ENCODE measurements around the gene CCDC24.

Gene CCDC24

DNA sequence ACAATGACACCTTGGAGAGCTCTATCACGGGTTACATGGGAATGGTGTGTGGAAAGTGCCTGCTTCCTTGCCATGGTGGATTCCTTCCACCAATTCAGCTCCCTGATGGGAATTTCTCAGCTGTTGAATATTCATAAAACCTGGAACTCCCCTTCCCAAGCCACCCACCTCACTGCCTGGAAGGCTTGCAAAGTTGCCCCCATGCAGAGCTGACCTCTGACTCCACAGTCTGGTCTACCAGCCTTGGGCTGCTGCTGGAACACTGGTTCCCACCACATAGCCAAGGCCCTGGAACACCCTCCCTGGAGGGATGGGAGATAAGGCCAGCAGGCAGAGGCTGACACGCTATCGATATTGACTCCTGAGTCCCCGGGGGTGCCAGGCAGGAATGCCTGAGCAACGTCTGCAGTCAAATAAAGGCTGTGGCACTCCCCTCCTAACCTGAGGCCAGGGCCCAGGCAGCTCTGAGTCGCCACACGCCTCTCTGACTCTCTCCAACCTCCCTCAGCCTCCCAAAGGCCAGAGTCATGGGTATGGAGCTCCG lies 8.8 kb downstream of the CCDC24 start:
- no peak for DNase-seq

DNA sequence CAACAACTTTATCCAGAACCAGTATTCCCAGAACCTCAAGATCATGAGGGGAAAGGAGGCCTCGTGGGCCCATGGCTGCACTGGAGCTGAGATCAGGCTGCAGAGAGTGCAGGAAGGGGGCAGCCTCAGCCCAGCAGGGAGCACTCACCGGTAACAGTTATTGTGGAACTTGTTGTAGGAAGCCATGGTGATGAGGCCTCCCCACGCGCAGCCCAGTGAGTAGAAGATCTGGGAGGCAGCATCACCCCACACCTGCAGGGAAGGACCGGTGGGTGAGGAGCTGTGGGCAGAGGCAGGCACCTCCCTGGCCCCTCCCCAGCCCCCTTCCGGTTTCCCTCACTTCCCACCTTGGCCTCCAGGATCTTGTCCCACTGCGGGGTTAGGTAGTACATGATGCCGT lies 10.8 kb downstream of the CCDC24 start:
- DNase-seq = no peak

DNA sequence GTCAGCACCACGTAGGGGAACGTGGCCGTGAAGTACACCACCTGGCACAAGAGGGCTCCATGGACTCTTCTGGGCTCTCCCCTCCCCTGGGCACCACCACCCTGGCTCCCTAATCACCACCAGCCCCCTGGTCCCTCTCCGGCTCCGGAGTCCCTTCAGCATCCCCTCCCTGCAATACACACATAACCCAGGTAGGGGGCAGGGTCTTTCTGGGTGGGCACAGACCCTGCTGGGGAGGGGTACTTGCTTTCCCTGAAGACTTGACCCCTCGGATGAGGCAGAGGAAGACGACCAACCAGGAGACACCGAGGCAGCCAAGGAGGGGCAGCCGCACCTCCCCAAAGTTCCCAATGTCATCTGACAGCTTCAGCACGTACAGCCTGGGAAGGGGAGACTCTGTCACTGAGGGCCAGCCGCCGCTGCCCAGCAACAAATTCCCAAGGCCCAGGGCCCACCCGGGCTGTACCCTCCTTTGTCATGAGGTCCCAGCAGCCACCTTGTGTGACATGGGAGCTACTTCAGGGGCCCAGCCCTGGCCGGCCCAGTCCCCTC lies 11.3 kb downstream of the CCDC24 start:
- no peak for DNase-seq

DNA sequence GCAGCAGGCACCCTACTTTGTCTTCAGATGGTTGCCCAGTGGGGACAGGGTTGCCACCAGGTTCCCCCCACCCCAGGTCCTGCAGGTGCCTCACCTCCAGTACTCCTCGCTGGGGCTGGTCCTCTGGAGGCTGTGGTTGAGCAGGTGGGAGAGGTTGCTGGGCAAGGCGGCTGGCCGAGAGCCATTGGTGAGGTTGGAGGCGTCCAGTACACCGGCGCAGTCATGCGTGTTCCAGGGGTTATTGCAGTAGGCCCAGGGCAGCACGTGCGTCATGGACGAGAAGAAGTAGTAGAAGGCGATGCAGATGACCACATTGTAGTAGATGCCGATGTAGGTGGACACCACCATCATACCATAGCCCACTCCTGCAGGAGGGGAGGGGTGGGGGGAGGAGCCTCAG lies 16.9 kb downstream of the CCDC24 start:
- no peak for DNase-seq

DNA sequence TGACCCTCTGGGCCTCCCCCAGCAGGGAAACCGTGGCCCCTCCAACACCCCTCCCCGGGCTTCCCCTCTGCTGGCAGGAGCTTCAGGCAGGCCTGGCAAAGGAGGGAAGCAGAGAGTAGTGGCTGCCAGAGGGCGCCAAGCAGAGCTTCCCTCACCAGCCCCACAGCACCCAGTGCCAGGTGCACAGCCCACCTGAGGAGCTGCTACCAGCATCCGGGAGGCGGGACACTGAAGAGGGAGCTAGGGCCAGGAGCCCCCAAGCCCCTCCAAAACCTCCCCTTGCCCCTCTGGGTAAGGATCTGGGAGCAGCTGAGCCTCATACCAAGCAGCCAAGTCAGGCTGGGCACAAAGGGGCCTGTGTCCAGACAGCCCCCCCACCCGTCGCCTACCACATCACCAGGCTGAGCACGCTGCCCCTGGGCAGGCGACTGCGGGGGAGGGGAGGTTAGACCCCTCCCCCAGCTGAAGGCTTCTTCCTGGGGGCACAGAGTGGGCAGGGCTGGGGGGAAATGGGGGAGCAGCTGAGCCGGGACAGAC lies 19.6 kb downstream of the CCDC24 start:
- no peak for DNase-seq

DNA sequence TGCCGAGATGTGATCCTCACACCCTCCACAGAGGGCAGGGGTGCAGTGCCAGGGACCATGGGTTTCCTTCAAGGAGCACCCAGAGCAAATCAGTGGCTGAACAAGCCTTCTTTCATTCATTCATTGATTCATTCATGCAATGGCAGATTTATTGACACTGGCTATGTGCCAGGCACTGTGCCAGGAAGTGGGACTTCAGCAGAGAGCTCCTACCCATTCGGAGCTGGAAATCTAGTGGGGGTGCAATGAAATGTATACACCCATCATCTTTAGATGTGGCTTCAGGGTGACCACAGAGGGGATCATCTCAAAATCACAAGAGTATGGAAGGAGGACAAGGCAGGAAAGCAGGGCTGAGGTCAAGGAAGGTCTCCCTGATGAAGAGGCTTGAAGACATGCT lies 21.0 kb downstream of the CCDC24 start:
- DNase-seq = no peak

DNA sequence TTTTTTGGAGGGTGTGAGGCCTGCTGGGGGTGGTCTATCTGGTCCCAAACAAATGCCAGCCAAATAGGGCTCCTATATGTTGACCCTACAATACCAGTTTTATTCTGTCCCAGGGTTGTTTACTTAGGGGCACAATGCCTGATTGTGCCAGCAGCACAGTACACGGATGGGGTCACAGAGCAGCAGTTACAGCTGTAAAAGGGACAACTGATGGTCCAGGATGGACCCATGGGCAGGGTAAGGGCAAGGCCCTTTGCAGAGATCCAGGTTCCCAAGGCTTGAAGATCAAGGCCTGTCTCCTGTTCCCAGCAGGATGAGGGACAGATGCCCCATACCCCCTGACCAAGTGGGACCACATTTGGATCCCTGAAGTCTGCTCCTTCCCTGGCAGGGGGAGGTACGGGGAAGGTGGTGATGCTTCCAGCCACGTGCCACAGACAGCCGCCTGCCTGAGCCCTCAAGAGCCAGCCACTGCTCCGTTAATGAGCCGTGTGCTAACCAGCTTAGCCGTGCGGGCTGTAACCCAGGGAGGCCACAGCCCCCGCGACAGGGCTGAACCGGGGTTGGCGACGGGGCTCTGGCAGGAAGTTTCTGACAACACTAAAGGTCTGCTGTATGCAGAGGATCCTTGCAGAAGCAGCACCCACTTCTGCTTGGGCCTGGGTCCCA lies 21.7 kb downstream of the CCDC24 start:
- DNase-seq = no peak

DNA sequence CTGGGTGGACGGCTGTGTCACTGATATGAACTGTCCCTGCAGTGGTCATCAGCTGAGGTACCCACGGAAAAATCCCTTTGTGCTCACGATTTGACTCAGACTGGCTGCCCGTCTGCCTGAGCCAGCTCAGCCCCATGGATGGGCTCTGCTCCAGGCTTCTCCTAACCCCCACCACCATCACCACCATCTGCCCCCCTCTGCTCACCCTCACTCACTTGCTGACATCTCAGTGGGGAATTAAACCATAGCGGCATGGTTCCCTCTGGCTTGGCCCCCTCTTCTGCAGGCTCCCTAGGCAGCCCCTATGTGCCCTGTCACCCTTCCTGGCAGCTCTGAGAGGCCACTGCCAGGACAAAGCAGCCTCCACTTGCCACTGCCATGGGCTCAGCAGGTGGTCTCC lies 22.6 kb downstream of the CCDC24 start:
- no peak for DNase-seq

DNA sequence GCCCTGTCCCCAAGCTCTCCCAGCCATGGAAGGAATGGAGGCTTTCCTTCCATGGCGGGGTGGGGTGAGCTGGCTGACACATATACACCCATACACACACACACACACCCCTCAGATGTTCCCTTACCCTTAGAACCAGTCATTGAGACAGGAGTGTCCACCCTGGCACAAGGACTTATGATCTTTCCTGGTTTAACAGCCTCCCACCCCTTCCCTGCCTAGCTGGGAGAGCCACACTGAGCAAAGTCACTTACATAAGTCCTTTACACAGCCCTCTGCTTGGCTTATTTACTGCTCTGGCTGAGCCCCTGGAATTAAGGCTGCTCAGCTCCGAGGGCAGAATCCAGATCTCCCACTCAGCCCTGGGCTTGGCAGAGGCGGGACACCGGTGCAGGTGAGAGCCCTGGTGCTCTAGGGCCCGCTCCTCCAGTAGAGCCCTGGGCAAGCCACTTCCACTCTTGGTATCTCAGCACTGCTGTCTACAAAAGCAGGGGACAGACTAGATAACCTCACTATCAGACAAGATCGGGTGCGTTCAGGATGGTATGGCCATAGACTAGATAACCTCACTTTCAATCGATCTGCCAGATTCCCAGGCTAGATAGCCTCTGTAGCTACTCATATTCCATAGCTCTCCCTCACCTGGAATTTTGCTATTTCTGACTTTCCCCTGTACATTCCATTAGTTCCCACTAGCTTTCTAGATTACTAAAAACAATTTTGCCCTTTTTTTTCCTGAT lies 23.1 kb downstream of the CCDC24 start:
- DNase-seq = no peak

DNA sequence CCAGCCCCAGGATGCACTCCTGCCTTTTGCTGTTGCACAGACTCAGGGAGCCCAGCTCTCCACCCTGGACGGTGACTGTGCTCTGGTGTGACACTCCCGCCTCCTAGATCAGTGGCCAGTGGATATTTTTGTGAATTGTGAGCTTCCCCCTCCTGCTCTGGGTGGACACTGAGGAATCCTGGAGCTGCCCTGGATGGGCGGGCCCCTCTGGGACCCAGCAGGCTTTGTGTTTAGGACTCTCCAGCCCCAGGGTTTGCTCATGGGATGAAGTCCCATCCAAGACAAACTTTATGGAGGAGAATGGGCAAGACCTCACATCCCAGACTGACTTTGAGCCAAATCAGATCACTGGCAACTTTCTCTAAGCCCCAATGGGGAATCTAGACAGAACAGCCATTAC lies 23.8 kb downstream of the CCDC24 start:
- no peak for DNase-seq

DNA sequence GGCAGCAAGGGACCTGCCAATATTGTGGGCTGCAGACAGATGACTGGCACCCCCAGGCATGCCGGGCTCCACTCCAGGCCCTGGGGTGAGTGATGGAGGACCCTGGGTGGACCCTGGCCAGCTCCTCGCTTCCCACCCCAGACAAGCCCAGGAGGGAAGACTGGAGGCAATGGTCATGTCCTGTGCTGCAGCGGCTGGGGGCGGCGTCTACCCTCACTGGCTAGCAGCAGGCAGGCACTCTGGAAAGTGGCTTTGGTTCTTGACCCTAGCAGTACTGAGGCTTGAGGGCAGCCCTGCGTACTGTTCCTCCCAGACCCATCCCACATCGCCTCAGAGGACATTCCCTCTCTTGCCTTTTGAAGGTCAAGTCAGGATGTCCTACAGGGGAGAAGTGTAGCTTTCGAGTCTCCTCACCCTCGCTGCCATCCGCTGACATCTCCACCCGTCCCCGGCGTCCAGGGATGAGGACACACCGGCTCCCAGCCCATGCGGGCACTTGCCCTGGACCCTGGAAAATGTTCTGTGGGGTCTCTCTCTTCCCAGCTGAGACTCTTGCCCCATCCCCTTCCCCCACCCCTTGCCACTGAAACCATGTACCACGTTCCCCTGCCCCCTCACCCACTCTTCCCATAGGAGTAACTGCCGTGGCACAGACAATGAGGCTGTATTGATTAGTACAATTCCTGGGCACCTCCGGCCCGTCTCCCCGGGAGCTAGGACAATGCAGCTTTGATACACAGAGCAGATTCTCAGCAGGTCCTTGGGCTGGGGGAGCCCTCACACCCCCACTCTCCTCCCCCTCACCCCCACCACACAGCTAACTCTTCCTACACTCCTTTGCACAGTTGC lies 24.9 kb downstream of the CCDC24 start:
- DNase-seq = no peak

DNA sequence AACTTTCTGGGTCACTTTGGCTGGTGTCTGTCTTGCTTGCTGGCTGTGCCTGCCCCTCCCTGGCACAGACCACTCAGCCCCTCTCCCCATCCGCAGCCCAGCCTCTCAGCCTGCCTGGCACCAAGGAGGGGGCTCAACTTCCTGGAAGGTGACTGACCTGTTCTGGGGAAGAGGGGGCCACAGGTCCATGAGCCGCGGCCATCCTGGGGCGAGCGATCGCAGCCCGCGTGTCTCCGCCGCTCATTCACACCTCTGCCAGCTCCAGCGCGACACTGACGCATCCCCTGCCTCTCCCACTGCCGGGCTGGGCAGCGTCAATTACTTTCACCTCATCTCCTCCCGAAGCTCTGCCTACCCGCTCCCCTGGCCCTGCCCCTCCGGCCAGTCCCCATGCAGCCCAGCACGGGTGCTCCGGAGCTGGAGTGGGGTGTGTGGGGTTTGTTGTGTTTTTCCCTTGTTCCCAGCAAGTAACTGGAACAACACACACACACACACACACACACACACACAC lies 25.5 kb downstream of the CCDC24 start:
- DNase-seq = no peak

DNA sequence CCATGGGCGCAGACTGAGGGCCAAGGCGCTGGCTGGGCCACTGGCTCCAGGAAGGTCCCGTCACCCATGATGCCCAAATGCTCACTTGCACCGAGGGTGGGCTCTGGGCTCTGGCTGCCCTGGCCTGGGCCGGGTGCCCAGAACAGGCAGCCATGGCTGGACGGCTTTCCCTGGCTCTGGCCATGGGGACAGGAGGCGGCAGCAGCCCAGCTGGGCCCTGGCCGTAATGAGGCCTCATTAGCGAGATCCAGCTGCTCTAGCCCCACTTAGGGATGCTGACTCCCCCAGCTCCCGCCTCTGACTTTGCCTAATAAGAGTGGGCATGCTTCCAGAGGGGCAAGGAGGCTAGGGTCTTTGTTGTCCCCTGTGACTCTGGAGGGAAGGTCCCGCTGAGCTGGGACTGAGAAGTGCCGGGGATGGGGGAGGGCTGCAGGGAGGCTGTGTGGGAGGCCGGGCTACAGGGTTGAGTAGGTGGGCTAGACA lies 28.1 kb downstream of the CCDC24 start:
- DNase-seq = no peak

DNA sequence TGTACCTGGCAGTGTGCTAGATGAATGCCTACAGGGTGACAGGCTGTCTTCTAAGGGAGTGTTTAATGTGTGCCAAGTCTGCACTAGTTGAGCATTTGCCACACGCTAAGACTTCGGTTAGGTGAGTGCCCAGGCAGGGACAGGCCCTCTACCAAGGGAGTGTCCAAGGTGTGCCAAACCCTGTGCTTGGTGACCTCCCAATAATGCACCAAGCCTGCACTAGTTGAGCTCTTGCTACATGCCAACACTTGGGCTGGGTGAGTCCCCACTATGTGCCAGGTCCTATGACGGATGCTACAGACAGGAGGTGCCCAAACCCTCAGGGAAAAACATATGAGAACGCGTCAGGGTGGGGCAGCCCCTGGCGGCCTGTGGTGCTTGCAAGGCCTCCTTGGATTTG lies 29.1 kb downstream of the CCDC24 start:
- no peak for DNase-seq

DNA sequence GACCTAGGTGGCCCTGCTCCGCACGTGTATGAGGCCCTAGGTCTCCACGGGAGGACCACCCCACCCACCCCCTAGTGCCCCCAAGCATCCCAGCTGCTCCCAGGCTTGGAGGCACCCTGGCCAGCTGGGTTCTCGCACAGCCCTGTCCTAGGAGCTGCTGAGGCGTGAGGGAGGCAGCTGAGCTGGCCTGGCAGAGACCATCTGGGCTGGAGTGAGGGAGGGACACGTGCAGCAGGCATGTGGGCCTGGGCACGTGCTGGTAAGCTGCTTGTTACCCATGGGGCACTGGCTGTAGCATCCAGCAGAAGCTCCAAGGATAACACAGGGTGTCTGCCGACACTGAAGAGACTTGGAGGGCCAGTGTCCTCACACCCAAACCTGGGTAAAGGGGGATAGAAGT lies 29.8 kb downstream of the CCDC24 start:
- DNase-seq = no peak

DNA sequence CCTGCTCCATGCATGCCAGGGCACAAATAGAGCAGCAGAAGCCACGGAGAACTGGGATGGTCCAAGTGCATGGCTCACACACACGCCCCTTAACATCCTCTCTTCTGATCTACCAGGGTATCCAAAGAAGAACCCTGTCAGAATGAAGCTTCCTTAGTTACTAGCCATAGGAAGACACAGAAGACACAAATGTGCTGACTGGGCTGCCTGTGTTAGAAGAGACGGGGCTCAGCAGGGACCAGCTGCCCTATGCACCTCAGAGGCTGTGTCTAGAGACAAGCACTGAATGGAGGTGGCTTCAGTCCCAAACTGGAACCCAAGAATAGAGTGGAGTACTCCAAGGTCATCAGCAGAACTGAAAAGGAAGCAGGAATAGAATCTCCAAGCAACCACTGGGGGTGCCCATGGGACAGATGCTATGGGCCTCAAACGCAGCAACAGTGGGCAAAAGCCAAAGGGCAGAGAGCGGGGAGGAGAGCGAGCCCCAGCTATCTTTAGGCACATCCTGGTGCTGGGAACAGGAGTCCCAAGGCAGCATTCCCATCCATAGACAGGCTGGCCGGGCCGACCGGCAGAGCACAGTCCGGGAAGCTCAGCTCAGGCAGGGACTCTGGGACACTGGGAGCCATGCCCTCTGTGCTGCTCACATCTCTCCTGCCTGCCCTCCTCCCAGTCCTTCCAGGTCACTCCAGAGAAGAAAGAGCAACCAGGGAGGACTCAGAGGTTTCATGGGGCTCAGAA lies 30.4 kb downstream of the CCDC24 start:
- DNase-seq = no peak

DNA sequence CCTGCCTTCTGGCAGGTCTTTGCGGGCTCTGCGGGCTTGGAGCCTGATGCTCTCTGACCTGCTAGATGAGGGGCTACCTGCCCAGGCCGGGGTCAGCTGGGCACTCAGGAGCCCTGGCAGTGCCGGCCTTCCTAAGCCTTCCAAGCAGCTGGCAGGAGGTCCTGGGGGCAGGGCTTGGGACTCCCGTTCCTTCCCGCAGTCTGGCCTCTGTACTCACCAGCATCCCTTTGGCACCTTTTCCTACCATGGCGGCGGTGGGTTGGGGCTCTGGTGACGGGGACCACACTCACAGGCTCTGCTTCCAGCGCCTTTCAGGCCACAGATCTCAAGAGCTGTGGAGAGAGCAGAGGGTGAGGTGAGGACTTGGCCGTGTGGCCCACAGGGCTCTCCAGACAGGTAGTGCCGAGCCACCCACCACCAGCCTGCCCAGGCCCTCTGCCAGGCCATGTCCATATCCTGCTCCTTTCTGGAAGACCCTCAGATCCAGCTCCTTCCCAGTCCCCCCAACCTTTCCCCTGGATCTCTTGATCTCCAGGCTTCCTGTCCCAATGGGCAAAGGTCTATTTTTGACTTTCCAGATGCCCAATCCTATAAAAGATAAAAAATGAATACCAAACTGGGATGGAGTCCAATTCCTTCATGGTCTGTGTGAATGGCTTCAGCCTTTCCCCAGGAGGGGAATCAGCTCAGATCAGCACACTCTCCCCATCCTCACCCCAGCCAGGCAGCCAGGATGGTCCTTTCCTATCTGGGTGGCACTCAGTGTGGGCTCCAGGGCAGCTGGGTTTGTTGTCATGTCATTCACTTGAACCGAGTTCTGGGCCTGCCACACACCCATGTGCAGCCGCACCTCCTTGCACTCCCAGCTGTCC lies 32.9 kb downstream of the CCDC24 start:
- no peak for DNase-seq

DNA sequence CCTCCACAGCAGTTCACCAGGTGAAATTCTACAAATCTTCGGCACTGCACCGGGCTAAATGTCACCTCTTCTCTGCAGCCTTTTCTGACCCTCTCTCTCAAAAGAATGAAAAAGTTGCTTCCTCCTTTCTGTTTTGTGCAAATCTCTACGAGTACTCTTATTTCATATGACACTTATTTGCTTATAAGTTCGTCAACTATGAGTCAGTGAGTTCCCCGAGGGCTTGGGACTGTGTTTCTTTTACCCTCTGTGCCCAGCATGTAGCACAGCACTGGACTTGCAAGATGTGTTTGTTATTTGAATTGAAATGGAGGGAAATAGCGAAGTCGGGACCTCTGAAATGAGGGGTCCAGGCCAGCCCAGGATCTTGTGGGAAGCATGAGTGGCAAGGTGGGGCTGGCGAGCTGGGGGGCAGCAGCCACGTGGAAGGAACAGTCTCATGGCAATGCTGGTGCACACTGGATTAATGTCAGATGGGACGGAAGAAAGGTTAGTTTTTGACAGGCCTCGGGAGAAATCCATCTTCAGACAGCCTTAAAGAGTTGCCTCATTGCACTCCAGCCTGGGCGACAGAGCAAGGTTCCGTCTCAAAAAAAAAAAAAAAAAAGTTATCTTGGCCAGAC lies 33.6 kb downstream of the CCDC24 start:
- no peak for DNase-seq

DNA sequence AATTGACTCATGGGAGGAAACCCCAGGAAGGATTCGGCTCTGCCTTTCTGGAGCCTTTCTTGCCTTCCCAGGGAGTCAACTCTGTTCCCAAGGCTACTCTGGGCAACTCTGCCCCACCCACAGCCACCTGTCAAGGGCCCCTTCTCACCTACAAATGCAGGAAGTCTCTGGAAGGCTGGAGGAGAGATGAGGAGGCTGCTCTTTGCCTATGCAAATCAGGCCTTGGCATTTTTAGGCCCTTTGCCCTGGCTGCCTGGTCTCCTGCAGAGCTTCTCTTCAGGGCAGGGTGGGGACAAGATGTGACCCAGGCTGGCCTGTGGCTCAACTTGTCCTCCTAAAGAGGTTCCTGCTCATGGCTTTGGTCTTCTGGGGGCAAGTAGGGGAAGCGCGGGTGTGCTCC lies 34.4 kb downstream of the CCDC24 start:
- DNase-seq = no peak

DNA sequence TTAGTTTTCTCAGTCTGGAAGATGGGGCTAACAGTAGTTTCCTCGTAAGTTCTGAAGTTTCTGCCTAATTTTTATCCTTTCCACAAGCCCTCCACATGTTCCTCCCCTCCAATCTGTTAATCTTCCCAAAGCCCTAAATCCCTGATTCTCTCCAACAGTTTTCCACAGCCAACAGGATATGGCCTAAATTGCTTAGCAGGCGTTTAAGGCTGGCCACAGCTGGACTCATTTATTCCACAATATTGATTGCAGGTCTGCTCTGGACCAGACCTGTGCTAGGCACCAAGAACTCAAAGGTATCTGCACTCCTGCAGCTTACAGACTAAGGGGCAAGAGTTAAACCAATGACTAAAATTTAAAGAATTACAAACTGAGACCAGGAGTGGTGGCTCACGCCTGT lies 35.9 kb downstream of the CCDC24 start:
- DNase-seq = no peak
